CD4-positive, alpha-beta T cell (primary cell): ENCODE measurements around the gene LMO2. TPM values are rescaled to one million over a fixed set of nuclear protein-coding genes. Genes with fewer than 3 reads are reported as not detected.

Experiments used
- ATAC-seq: fragments of 200-7000 bp; cut with Tn5 transposase; one replicate; pipeline ENCODE4 v1.10.0; 2022; ENCODE audit warnings: mild to moderate bottlenecking; ENCODE audit not compliant: poor library complexity
- CTCF ChIA-PET: fragments of 350-600 bp; sonication (Branson Sonifier 250); formaldehyde crosslinking; loops from one replicate; lab custom pipeline; 2021; ENCODE audit warnings: antibody characterized with exemption, inconsistent platforms; lab: Charles Lee
- POLR2A ChIA-PET: fragments of 350-600 bp; sonication (Branson Sonifier 250); formaldehyde crosslinking; loops from one replicate; lab custom pipeline; 2021; ENCODE audit warnings: antibody characterized with exemption, inconsistent platforms; lab: Charles Lee
- DNase-seq, 14 experiments: peaks; one replicate each; pipeline ENCODE4 v3.0.0-alpha.2; 2013 to 2020; ENCODE audit warnings: mixed read lengths in 2 of 14
- H3K27ac ChIP-seq, 2 donors: one replicate each; pipeline versions ENCODE4 v1.5.1 to v1.7.0; 2013; ENCODE audit warnings: low read length in 2 of 2, low read depth in 1 of 2, mild to moderate bottlenecking in 1 of 2
- H3K27me3 ChIP-seq, 2 experiments: 1 replicate in 1 of 2; 2 replicates in 1 of 2; pipeline versions ENCODE4 v1.6.1 to v1.7.0; 2013; ENCODE audit warnings: low read length in 2 of 2, control low read depth in 1 of 2, mild to moderate bottlenecking in 1 of 2, moderate library complexity in 1 of 2; ENCODE audit not compliant: insufficient read depth in 2 of 2, control insufficient read depth in 1 of 2
- H3K36me3 ChIP-seq: one replicate; pipeline ENCODE4 v1.6.1; 2013; ENCODE audit warnings: low read length, control low read depth; ENCODE audit not compliant: insufficient read depth
- H3K4me1 ChIP-seq: one replicate; pipeline ENCODE4 v1.6.1; 2013; ENCODE audit warnings: low read length, control low read depth; ENCODE audit not compliant: insufficient read depth
- H3K4me3 ChIP-seq: one replicate; pipeline ENCODE4 v1.5.1; 2013; ENCODE audit warnings: mild to moderate bottlenecking, low read length, moderate library complexity
- H3K9me3 ChIP-seq, 2 experiments: 1 replicate in 1 of 2; 2 replicates in 1 of 2; pipeline versions ENCODE4 v1.6.1 to v1.7.0; 2013; ENCODE audit warnings: low read length in 2 of 2, mild to moderate bottlenecking in 2 of 2, control low read depth in 1 of 2, moderate library complexity in 1 of 2; ENCODE audit not compliant: control insufficient read depth in 1 of 2, insufficient read depth in 1 of 2
- H3K27ac Mint-ChIP-seq: one replicate; pipeline ENCODE4 v1.8.0; 2020; ENCODE audit warnings: mixed read lengths
- H3K27me3 Mint-ChIP-seq: one replicate; pipeline ENCODE4 v1.8.0; 2021; ENCODE audit warnings: mixed read lengths
- H3K36me3 Mint-ChIP-seq: one replicate; pipeline ENCODE4 v1.8.0; 2021; ENCODE audit warnings: low read depth, mixed read lengths
- H3K4me1 Mint-ChIP-seq: one replicate; pipeline ENCODE4 v1.8.0; 2021; ENCODE audit warnings: low read depth, mixed read lengths
- H3K4me3 Mint-ChIP-seq: one replicate; pipeline ENCODE4 v1.8.0; 2020; ENCODE audit warnings: mild to moderate bottlenecking, mixed read lengths
- H3K9me3 Mint-ChIP-seq: one replicate; pipeline ENCODE4 v1.8.0; 2020; ENCODE audit warnings: mixed read lengths
- intact Hi-C, 2 experiments: fragments of 100-400 bp; cut with DNase I in 1 of 2; cut with micrococcal nuclease in 1 of 2; formaldehyde crosslinking; loops; one replicate each; pipeline versions ENCODE4 v1.15.1 to v1.9.0; 2023 to 2025; cut with DNase I, micrococcal nuclease
- total RNA-seq, 174 experiments: library from RNA in 2 of 174; stranded (reverse) in 2 of 174; gene quantifications; one replicate each; pipeline ENCODE4 v1.2.3 and lab custom pipeline; 2021 to 2026
- TF ChIP-seq, protein P1 (sequence below): fragments of 200-600 bp; IDR thresholded peaks from one replicate; pipeline ENCODE4 v1.8.0; 2022; ENCODE audit warnings: antibody characterized with exemption, mild to moderate bottlenecking

LMO2 gene
- total RNA-seq, 2 experiments from 2014 or later, result 0.61 to 0.80 TPM

DNA sequence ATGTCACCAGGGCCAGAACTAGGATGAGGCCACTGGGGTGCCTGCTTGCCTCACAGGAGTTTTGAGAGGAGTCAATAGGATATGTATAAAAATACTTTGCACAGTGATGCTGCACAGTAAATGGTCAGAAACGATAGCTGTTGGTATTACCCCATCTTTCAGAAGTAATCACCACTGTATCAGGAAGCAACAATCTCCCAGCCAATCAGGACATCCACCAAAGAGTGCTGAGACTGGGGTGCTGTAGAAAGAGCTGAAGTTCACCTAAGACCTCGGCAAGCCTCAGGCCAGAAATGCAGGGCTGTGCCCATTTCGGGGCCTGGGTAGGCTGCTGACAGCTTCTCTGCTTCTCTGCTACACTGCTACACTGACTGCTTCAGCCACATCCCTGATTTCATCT lies 17.4 kb downstream of the LMO2 start:
- CTCF ChIA-PET, result interaction anchor here (1.4 kb wide), 1 partner anchor 16 kb away, joined by 4 read pairs; no protein-coding TSS in a partner anchor
- Mint-ChIP-seq H3K36me3 (no peaks in the 10 kb centered on the region), H3K27me3 (peaks cover 92% of the 10 kb centered on the region), H3K9me3 (no peaks in the 10 kb centered on the region), H3K4me3 (no peak overlapping the region), H3K4me1 (peaks cover 10% of the 10 kb centered on the region), H3K27ac (no peak overlapping the region)
- POLR2A ChIA-PET, result no interaction called here
- Histone ChIP-seq H3K27me3 (peaks cover 39 to 73% of the 10 kb centered on the region in 2 experiments), H3K4me3 (no peak overlapping the region), H3K9me3 (no peaks in the 10 kb centered on the region), H3K27ac (no peak overlapping the region), H3K4me1 (peaks cover 13% of the 10 kb centered on the region), H3K36me3 (no peaks in the 10 kb centered on the region)
- TF ChIP-seq, protein P1, sequence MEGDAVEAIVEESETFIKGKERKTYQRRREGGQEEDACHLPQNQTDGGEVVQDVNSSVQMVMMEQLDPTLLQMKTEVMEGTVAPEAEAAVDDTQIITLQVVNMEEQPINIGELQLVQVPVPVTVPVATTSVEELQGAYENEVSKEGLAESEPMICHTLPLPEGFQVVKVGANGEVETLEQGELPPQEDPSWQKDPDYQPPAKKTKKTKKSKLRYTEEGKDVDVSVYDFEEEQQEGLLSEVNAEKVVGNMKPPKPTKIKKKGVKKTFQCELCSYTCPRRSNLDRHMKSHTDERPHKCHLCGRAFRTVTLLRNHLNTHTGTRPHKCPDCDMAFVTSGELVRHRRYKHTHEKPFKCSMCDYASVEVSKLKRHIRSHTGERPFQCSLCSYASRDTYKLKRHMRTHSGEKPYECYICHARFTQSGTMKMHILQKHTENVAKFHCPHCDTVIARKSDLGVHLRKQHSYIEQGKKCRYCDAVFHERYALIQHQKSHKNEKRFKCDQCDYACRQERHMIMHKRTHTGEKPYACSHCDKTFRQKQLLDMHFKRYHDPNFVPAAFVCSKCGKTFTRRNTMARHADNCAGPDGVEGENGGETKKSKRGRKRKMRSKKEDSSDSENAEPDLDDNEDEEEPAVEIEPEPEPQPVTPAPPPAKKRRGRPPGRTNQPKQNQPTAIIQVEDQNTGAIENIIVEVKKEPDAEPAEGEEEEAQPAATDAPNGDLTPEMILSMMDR, result no peak
- intact Hi-C loops, result no loop called here
- no peak for ATAC-seq
- no peak for DNase-seq

DNA sequence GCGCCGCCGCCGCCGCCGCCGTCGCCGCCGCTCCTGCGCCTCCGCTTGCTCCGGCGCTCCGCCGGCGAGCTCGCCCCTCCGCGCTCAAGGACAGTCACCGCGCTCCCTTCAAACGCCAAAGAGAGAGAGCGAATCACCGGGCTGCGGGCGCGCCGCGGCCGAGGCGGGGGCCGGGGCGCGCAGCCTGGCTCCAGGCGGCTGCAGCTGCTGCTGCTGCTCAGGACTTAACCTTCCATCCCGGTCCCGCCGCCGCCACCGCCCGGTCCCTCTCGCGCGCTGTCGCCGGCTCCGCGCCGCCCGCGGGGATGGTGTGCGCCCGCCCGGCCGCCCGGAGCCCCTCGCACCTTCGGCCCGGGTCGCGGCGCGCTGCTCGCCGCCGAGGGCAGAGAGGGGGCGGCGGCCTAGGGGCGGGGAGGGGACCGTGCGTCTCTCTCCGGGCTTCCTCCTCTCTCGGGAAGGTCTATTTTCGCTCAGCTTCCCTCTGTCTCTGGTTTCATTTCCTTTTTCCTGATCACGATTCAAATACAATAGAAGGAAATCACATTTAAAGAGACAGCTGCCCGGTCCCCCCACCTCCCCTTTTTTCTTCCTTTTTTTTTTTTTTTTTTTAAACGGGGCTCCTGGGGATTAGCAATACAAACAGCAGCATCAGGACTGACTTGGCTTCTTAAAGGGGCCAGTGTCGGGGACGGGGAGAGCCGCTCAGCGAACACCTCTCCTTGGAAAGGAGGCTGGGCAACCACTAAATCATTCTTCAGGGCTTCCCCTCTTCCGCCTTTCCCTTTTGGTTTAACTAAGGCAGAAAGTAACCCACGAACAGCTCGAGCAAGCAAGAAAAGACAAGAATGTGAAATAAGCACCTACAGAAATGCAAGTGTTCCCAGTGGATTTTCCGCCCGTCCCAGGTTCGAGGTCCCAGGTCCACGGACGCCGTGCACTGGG lies 22.1 kb downstream of the LMO2 start:
- Mint-ChIP-seq H3K36me3 (no peaks in the 10 kb centered on the region), H3K27me3 (peaks cover 88% of the 10 kb centered on the region), H3K27ac (no peak overlapping the region), H3K4me3 (peak overlapping the region; percentile 95), H3K4me1 (peaks cover 18% of the 10 kb centered on the region), H3K9me3 (no peaks in the 10 kb centered on the region)
- Histone ChIP-seq H3K27ac (no peak overlapping the region), H3K4me1 (peaks cover 21% of the 10 kb centered on the region), H3K4me3 (peak overlapping the region; percentile 47), H3K36me3 (no peaks in the 10 kb centered on the region), H3K27me3 (peaks cover 38 to 80% of the 10 kb centered on the region in 2 experiments), H3K9me3 (peaks cover 0 to 6% of the 10 kb centered on the region in 2 experiments)
- TF ChIP-seq, protein P1, result no peak
- intact Hi-C loops, result no loop called here
- DNase-seq, result peak in 5 of 14 experiments; percentile 3 to 57 (median 36)
- ChIA-PET POLR2A (interaction anchor here (1.0 to 1.3 kb wide), 2 partner anchors 65 to 95 kb away, joined by 3 read pairs; partner anchors contain the start of gene FBXO3), CTCF (interaction anchor here (1.0 kb wide), 1 partner anchor 118 kb away, joined by 4 read pairs; no protein-coding TSS in a partner anchor)
- peak; percentile 45 for ATAC-seq

DNA sequence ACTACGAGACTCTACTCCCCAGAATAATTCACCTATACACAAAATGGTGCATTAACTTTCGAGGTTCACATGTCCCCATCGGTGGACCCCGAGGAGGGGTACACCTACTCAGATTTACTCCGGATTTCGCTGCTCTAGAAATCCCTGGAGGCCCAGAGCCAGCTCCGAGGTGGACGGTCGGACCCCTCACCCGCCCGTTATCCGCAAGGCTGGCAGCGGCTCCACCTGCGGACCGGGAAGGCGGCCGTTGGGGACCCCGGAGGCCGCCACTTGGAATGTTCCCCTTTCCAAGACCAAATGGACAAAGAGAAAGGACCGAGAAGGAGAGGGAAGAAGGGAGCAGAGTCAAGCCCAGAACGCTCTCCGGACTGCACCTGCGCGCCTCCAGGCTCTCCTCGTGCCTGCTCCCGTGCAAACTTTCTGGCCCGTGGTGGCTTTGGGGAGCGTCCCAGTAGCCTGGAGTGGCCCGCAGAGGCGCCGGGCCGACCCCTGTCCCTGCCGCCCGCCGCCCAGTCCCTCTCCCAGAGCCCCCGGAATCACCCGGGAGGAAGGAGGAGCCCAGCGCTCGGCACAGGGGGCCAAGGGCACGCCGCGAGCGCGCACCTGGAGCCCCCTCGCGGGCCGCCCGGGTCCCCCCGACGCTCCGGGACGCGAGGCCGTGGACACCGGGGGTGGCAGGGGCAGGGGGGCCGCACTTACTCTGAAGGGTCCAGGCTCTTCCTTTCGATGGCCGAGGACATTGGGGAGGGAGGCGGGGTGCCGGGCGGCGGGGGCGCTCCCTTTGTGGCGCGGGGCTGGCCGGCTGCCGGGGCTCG lies 23.0 kb downstream of the LMO2 start:
- H3K27me3 Mint-ChIP-seq, result peaks cover 86% of the 10 kb centered on the region
- no peak overlapping the region for H3K27ac Mint-ChIP-seq
- TF ChIP-seq, protein P1, result no peak
- H3K36me3 Mint-ChIP-seq, result no peaks in the 10 kb centered on the region
- peaks cover 21% of the 10 kb centered on the region for H3K4me1 ChIP-seq
- peak overlapping the region; percentile 86 for H3K4me3 Mint-ChIP-seq
- ATAC-seq, result peak; percentile 12
- peak in 2 of 14 experiments; percentile 4 to 10 for DNase-seq
- H3K9me3 Mint-ChIP-seq, result no peaks in the 10 kb centered on the region
- peaks cover 33 to 72% of the 10 kb centered on the region in 2 experiments for H3K27me3 ChIP-seq
- ChIA-PET CTCF (interaction anchor here (1.2 kb wide), 1 partner anchor 305 kb away, joined by 3 read pairs; no protein-coding TSS in a partner anchor), POLR2A (interaction anchor here (1.0 to 1.3 kb wide), 2 partner anchors 66 to 380 kb away, joined by 3 read pairs; no protein-coding TSS in a partner anchor)
- intact Hi-C loops, result no loop called here
- no peaks in the 10 kb centered on the region for H3K36me3 ChIP-seq
- H3K9me3 ChIP-seq, result peaks cover 0 to 6% of the 10 kb centered on the region in 2 experiments
- no peak overlapping the region for H3K27ac ChIP-seq
- peak overlapping the region; percentile 40 for H3K4me3 ChIP-seq
- peaks cover 18% of the 10 kb centered on the region for H3K4me1 Mint-ChIP-seq
